H9 (cell line): ENCODE data around the gene SLC9A7. TPM values are rescaled to one million over a fixed set of nuclear protein-coding genes. Genes with fewer than 3 reads are reported as not detected.

ENCODE experiments used
- DNase-seq: peaks from one replicate; pipeline ENCODE4 v3.0.0-alpha.2; 2017
- H2AFZ ChIP-seq: one replicate; pipeline ENCODE4 v1.6.1; 2013; ENCODE audit warnings: mild to moderate bottlenecking, low read length, control low read depth, moderate library complexity
- H2AK5ac ChIP-seq: 2 replicates; pipeline ENCODE4 v1.6.1; 2013; ENCODE audit warnings: low read length, control low read depth, mixed read lengths; ENCODE audit not compliant: insufficient read length
- H2BK120ac ChIP-seq: one replicate; pipeline ENCODE4 v1.6.1; 2013; ENCODE audit warnings: low read depth, mild to moderate bottlenecking, low read length, control low read depth, inconsistent platforms; ENCODE audit not compliant: poor library complexity, severe bottlenecking
- H2BK12ac ChIP-seq: 2 replicates; pipeline ENCODE4 v1.6.1; 2013; ENCODE audit warnings: low read length, control low read depth, mixed read lengths, low read depth; ENCODE audit not compliant: insufficient read length
- H2BK15ac ChIP-seq: 2 replicates; pipeline ENCODE4 v1.6.1; 2013; ENCODE audit warnings: low read depth, low read length, control low read depth
- H2BK20ac ChIP-seq: one replicate; pipeline ENCODE4 v1.6.1; 2013; ENCODE audit warnings: low read depth, mild to moderate bottlenecking, low read length, control low read depth, inconsistent platforms; ENCODE audit not compliant: poor library complexity, severe bottlenecking
- H2BK5ac ChIP-seq: 2 replicates; pipeline ENCODE4 v1.6.1; 2013; ENCODE audit warnings: low read length, control low read depth, mixed read lengths; ENCODE audit not compliant: insufficient read length
- H3K14ac ChIP-seq: 2 replicates; pipeline ENCODE4 v1.6.1; 2013; ENCODE audit warnings: low read length, control low read depth; ENCODE audit not compliant: insufficient read depth
- H3K18ac ChIP-seq: 2 replicates; pipeline ENCODE4 v1.6.1; 2013; ENCODE audit warnings: low read depth, mild to moderate bottlenecking, mixed read lengths, low read length, control low read depth; ENCODE audit not compliant: insufficient read length
- H3K23ac ChIP-seq: 2 replicates; pipeline ENCODE4 v1.6.1; 2013; ENCODE audit warnings: low read length, control low read depth, mixed read lengths, low read depth; ENCODE audit not compliant: insufficient read length
- H3K23me2 ChIP-seq: 2 replicates; pipeline ENCODE4 v1.6.1; 2013; ENCODE audit warnings: low read depth, mild to moderate bottlenecking, mixed read lengths, low read length, control low read depth; ENCODE audit not compliant: insufficient read length, poor library complexity, severe bottlenecking
- H3K27ac ChIP-seq: 2 replicates; pipeline ENCODE4 v1.5.1; 2013; ENCODE audit warnings: low read length, control low read depth, mixed read lengths, low read depth; ENCODE audit not compliant: insufficient read length
- H3K27me3 ChIP-seq: 2 replicates; pipeline ENCODE4 v1.6.1; 2013; ENCODE audit warnings: low read length, control low read depth, inconsistent platforms; ENCODE audit not compliant: insufficient read depth
- H3K4ac ChIP-seq: 2 replicates; pipeline ENCODE4 v1.6.1; 2013; ENCODE audit warnings: low read depth, mild to moderate bottlenecking, control low read depth, inconsistent platforms, low read length, moderate library complexity
- H3K4me1 ChIP-seq: 2 replicates; pipeline ENCODE4 v1.6.1; 2013; ENCODE audit warnings: low read length, control low read depth, inconsistent platforms; ENCODE audit not compliant: insufficient read depth
- H3K4me2 ChIP-seq: 2 replicates; pipeline ENCODE4 v1.6.1; 2013; ENCODE audit warnings: low read length, control low read depth, mixed read lengths; ENCODE audit not compliant: insufficient read length, insufficient read depth
- H3K56ac ChIP-seq: 2 replicates; pipeline ENCODE4 v1.6.1; 2013; ENCODE audit warnings: low read depth, mild to moderate bottlenecking, mixed read lengths, low read length, control low read depth; ENCODE audit not compliant: insufficient read length
- H3K79me1 ChIP-seq: 2 replicates; pipeline ENCODE4 v1.6.1; 2013; ENCODE audit warnings: low read depth, mild to moderate bottlenecking, moderate library complexity, low read length, control low read depth, inconsistent platforms; ENCODE audit not compliant: insufficient read depth, poor library complexity, severe bottlenecking
- H3K79me2 ChIP-seq: 2 replicates; pipeline ENCODE4 v1.6.1; 2013; ENCODE audit warnings: low read length, control low read depth, inconsistent platforms; ENCODE audit not compliant: insufficient read depth
- H3K9ac ChIP-seq: 2 replicates; pipeline ENCODE4 v1.6.1; 2013; ENCODE audit warnings: low read length, control low read depth, mixed read lengths; ENCODE audit not compliant: insufficient read length; ENCODE audit errors: extremely low read depth
- H3K9me3 ChIP-seq: one replicate; pipeline ENCODE4 v1.6.1; 2013; ENCODE audit warnings: low read depth, low read length, inconsistent platforms; ENCODE audit not compliant: control insufficient read depth
- H3T11ph ChIP-seq: one replicate; pipeline ENCODE4 v1.6.1; 2013; ENCODE audit warnings: mild to moderate bottlenecking, low read length, control low read depth, inconsistent platforms
- H4K20me1 ChIP-seq: one replicate; pipeline ENCODE4 v1.6.1; 2013; ENCODE audit not compliant: control insufficient read depth, insufficient read length, insufficient read depth
- H4K5ac ChIP-seq: 2 replicates; pipeline ENCODE4 v1.6.1; 2013; ENCODE audit warnings: low read depth, mild to moderate bottlenecking, mixed read lengths, low read length, control low read depth; ENCODE audit not compliant: insufficient read length
- H4K8ac ChIP-seq: replicated peaks from 2 replicates; pipeline ENCODE4 v1.6.1; 2013; ENCODE audit warnings: low read length, control low read depth, mixed read lengths, low read depth; ENCODE audit not compliant: insufficient read length
- H4K91ac ChIP-seq: 2 replicates; pipeline ENCODE4 v1.6.1; 2013; ENCODE audit warnings: low read depth, mild to moderate bottlenecking, moderate library complexity, mixed read lengths, low read length, control low read depth; ENCODE audit not compliant: insufficient read length
- H3K27ac Mint-ChIP-seq, 3 experiments: 2 replicates in 2 of 3; 3 replicates in 1 of 3; pipeline ENCODE4 v1.8.0; 2020 to 2021; ENCODE audit warnings: mixed read lengths in 3 of 3, mild to moderate bottlenecking in 1 of 3, moderate library complexity in 1 of 3
- H3K27me3 Mint-ChIP-seq: 2 replicates; pipeline ENCODE4 v1.8.0; 2021; ENCODE audit warnings: low read depth, mild to moderate bottlenecking, moderate library complexity, mixed read lengths
- H3K36me3 Mint-ChIP-seq, 3 experiments: 2 replicates in 2 of 3; 3 replicates in 1 of 3; pipeline ENCODE4 v1.8.0; 2020 to 2021; ENCODE audit warnings: low read depth in 3 of 3, mixed read lengths in 3 of 3; ENCODE audit not compliant: insufficient read depth in 1 of 3
- H3K4me1 Mint-ChIP-seq, 2 experiments: 2 replicates each; pipeline ENCODE4 v1.8.0; 2020; ENCODE audit warnings: mixed read lengths in 2 of 2
- H3K4me3 Mint-ChIP-seq, 2 experiments: 2 replicates in 1 of 2; 3 replicates in 1 of 2; pipeline ENCODE4 v1.8.0; 2020 to 2021; ENCODE audit warnings: mild to moderate bottlenecking in 2 of 2, mixed read lengths in 2 of 2, moderate library complexity in 1 of 2
- H3K9me3 Mint-ChIP-seq, 2 experiments: 2 replicates in 1 of 2; 3 replicates in 1 of 2; pipeline ENCODE4 v1.8.0; 2020; ENCODE audit warnings: mild to moderate bottlenecking in 2 of 2, mixed read lengths in 2 of 2, moderate library complexity in 1 of 2
- CTCF ChIP-seq: fragments of 200-600 bp; sonication (generic); conservative IDR thresholded peaks from 3 replicates; pipeline ENCODE4 v1.8.0; 2021; ENCODE audit warnings: antibody characterized with exemption, mild to moderate bottlenecking
- WGBS: extraction: QIAGEN DNeasy Blood & Tissue Kit; methylation state at CpG from one replicate; pipeline ENCODE4 v1.1.7; 2013; ENCODE audit warnings: missing lambda C conversion rate, low lambda C conversion rate, mixed read lengths; ENCODE audit not compliant: insufficient read length; ENCODE audit errors: extremely low coverage; 5-methylcytosine and 5-hydroxymethylcytosine counted together
- total RNA-seq: library from RNA; stranded (reverse); gene quantifications from 2 replicates; pipeline ENCODE4 v1.2.1, GENCODE V29; 2021

The SLC9A7 gene
- total RNA-seq, 1 experiment from 2014 or later: 5.9 TPM

- WGBS: no CpG with 5 or more reads among the region's 35 CpGs
- TF ChIP-seq CTCF: peak; percentile 43; the same call in 2 of the 3 replicates
- H4K5ac ChIP-seq: no peak within 1 kb of the TSS
These were observed 185.5 kb downstream of the SLC9A7 start, which contains the start of gene CHST7 for GRCh38 chrX:46573331-46573891. TSS of gene CHST7 (plus strand) at chrX:46573765. CDS start at chrX:46573932, 167 bp downstream.

More at GRCh38 chrX:46573331-46573891, 185.5 kb downstream of the SLC9A7 start, which contains the start of gene CHST7:
- H3K79me2 ChIP-seq: peaks cover 12% of the 10 kb centered on the region; the same call in 1 of the 2 replicates
- no peaks in the 10 kb centered on the region for H3K79me1 ChIP-seq
- H2BK20ac ChIP-seq: no peak within 1 kb of the TSS
- Mint-ChIP-seq H3K9me3 (peaks cover 68 to 70% of the 10 kb centered on the region in 2 experiments), H3K4me3 (peak within 1 kb of the TSS; percentile 72 to 82), H3K36me3 (peaks cover 13 to 28% (median 15%) of the 10 kb centered on the region in 3 experiments; a peak in 6 of 7 replicates), H3K27me3 (peaks cover 6% of the 10 kb centered on the region), H3K27ac (no peak within 1 kb of the TSS; a peak in 1 of 7 replicates), H3K4me1 (peaks cover 12 to 21% of the 10 kb centered on the region in 2 experiments)
- no peak within 1 kb of the TSS for H2BK5ac ChIP-seq
- no peak within 1 kb of the TSS for H3K9ac ChIP-seq
- peak within 1 kb of the TSS; percentile 71 for H3K4me2 ChIP-seq
- no peak within 1 kb of the TSS for H3K56ac ChIP-seq
- no peak within 1 kb of the TSS for H4K91ac ChIP-seq
- H2AFZ ChIP-seq: no peak within 1 kb of the TSS
- H4K8ac ChIP-seq: no peak within 1 kb of the TSS
- H2AK5ac ChIP-seq: no peak within 1 kb of the TSS
- H2BK15ac ChIP-seq: no peak within 1 kb of the TSS
- H2BK12ac ChIP-seq: no peak within 1 kb of the TSS
- no peak within 1 kb of the TSS for H2BK120ac ChIP-seq
- H4K20me1 ChIP-seq: no peaks in the 10 kb centered on the region
- no peak within 1 kb of the TSS for H3K14ac ChIP-seq
- H3K23me2 ChIP-seq: peaks cover 5% of the 10 kb centered on the region
- no peaks in the 10 kb centered on the region for H3K9me3 ChIP-seq
- no peak within 1 kb of the TSS for H3K4ac ChIP-seq
- H3T11ph ChIP-seq: no peak within 1 kb of the TSS
- no peaks in the 10 kb centered on the region; the same call in 1 of the 2 replicates for H3K27me3 ChIP-seq
- DNase-seq: peak; percentile 78
- peak within 1 kb of the TSS; percentile 7 for H3K18ac ChIP-seq
- no peak within 1 kb of the TSS for H3K23ac ChIP-seq
- H3K27ac ChIP-seq: no peak within 1 kb of the TSS
- H3K4me1 ChIP-seq: no peaks in the 10 kb centered on the region; the same call in 1 of the 2 replicates
